SK-N-SH (cell line): ENCODE measurements around the gene FGD6. TPM values are rescaled to one million over a fixed set of nuclear protein-coding genes. Genes with fewer than 3 reads are reported as not detected.
A peak's percentile ranks its signal among the peaks of the same experiment; 100 is the strongest.

Source experiments
- CTCF ChIA-PET: fragments of 300-600, 350-600 bp; formaldehyde crosslinking; extraction: SDS; loops from one replicate; lab custom pipeline; 2021; lab: Yijun Ruan, JAX
- POLR2A ChIA-PET: fragments of 350-600 bp; sonication (Branson Sonifier 250); formaldehyde crosslinking; extraction: SDS; loops from one replicate; lab custom pipeline; 2020; ENCODE audit warnings: antibody characterized with exemption, inconsistent platforms; lab: Yijun Ruan, JAX
- DNase-seq: peaks from one replicate; pipeline ENCODE4 v3.0.0; 2012
- H2AFZ ChIP-seq: fragments of 200-600 bp; sonication (generic); 2 replicates; pipeline ENCODE4 v1.8.1; 2016; ENCODE audit warnings: antibody characterized with exemption, mild to moderate bottlenecking, low read depth
- H3F3A ChIP-seq: fragments of 200-600 bp; sonication (generic); replicated peaks from 2 replicates; pipeline ENCODE3; 2016; ENCODE audit warnings: antibody characterized with exemption, mild to moderate bottlenecking; ENCODE audit not compliant: insufficient read depth
- H3K27ac ChIP-seq, 2 experiments: fragments of 200-500 bp in 1 of 2; fragments of 200-600 bp in 1 of 2; sonication (Bioruptor generic) in 1 of 2; sonication (generic), shearing (Covaris generic) in 1 of 2; 2 replicates each; pipeline versions ENCODE4 v1.5.1 to v1.6.1; 2014 to 2016; ENCODE audit warnings: low read depth in 2 of 2, inconsistent platforms in 1 of 2, low read length in 1 of 2, mild to moderate bottlenecking in 1 of 2, mixed read lengths in 1 of 2
- H3K27me3 ChIP-seq: fragments of 200-600 bp; sonication (generic), shearing (Covaris generic); 2 replicates; pipeline ENCODE4 v1.6.1; 2016; ENCODE audit warnings: mixed run types; ENCODE audit not compliant: insufficient read depth
- H3K36me3 ChIP-seq, 2 experiments: fragments of 200-500 bp in 1 of 2; fragments of 200-600 bp in 1 of 2; sonication (Bioruptor generic) in 1 of 2; sonication (generic) in 1 of 2; replicated peaks in 1 of 2; 2 replicates each; pipeline versions ENCODE3 to v1.5.1; 2014 to 2016; ENCODE audit warnings: low read length in 1 of 2, mild to moderate bottlenecking in 1 of 2; ENCODE audit not compliant: insufficient read depth in 2 of 2, control insufficient read depth in 1 of 2
- H3K4me1 ChIP-seq, 2 experiments: fragments of 200-500 bp in 1 of 2; fragments of 200-600 bp in 1 of 2; sonication (Bioruptor generic) in 1 of 2; sonication (generic), shearing (Covaris generic) in 1 of 2; 2 replicates each; pipeline versions ENCODE4 v1.5.1 to v1.6.1; 2014 to 2016; ENCODE audit warnings: low read depth in 1 of 2, low read length in 1 of 2, mixed run types in 1 of 2; ENCODE audit not compliant: insufficient read depth in 2 of 2, control insufficient read depth in 1 of 2
- H3K4me2 ChIP-seq: fragments of 200-600 bp; sonication (generic), shearing (Covaris generic); 2 replicates; pipeline ENCODE4 v1.6.1; 2017; ENCODE audit warnings: mixed run types
- H3K4me3 ChIP-seq, 2 experiments: fragments of 200-500 bp in 1 of 2; fragments of 200-600 bp in 1 of 2; sonication (Bioruptor generic) in 1 of 2; sonication (generic), shearing (Covaris generic) in 1 of 2; 2 replicates each; pipeline versions ENCODE4 v1.5.1 to v1.8.1; 2014 to 2016; ENCODE audit warnings: low read depth in 2 of 2, inconsistent platforms in 1 of 2, low read length in 1 of 2, mild to moderate bottlenecking in 1 of 2, mixed read lengths in 1 of 2, moderate library complexity in 1 of 2
- H3K79me2 ChIP-seq: fragments of 200-600 bp; sonication (generic); 2 replicates; pipeline ENCODE4 v1.8.1; 2017; ENCODE audit warnings: mild to moderate bottlenecking; ENCODE audit not compliant: insufficient read depth
- H3K9ac ChIP-seq: fragments of 200-600 bp; sonication (generic); 2 replicates; pipeline ENCODE4 v1.6.1; 2017; ENCODE audit warnings: mixed run types
- H3K9me2 ChIP-seq: fragments of 200-600 bp; sonication (generic); 2 replicates; pipeline ENCODE4 v1.6.1; 2017; ENCODE audit warnings: mixed run types
- H3K9me3 ChIP-seq: fragments of 200-600 bp; sonication (generic); 2 replicates; pipeline ENCODE4 v1.6.1; 2017; ENCODE audit warnings: mixed run types, mild to moderate bottlenecking, moderate library complexity
- H4K20me1 ChIP-seq: fragments of 200-600 bp; sonication (generic); 2 replicates; pipeline ENCODE4 v1.6.1; 2017; ENCODE audit warnings: mild to moderate bottlenecking, mixed run types; ENCODE audit not compliant: insufficient read depth
- ELF1 ChIP-seq: IDR thresholded peaks from 2 replicates; pipeline ENCODE4 v1.4.0; 2012
- EP300 ChIP-seq, 2 experiments: IDR thresholded peaks; 2 replicates each; pipeline versions ENCODE4 v1.4.0 to v1.6.1; 2012; ENCODE audit warnings: borderline replicate concordance in 1 of 2, low read depth in 1 of 2, low read length in 1 of 2
- EZH2phosphoT487 ChIP-seq: fragments of 200-600 bp; sonication (generic); IDR thresholded peaks from 2 replicates; pipeline ENCODE4 v1.6.1; 2017; ENCODE audit warnings: low read depth, mixed run types, mild to moderate bottlenecking, antibody characterized with exemption, moderate library complexity, borderline replicate concordance
- FOXJ3 ChIP-seq: sonication (generic); formaldehyde crosslinking; IDR thresholded peaks from 2 replicates; pipeline ENCODE4 v1.5.1; 2020; ENCODE audit warnings: mild to moderate bottlenecking, missing genetic modification reagents
- FOXM1 ChIP-seq: IDR thresholded peaks from 2 replicates; pipeline ENCODE4 v1.4.0; 2012; ENCODE audit warnings: low read depth, mild to moderate bottlenecking
- GABPA ChIP-seq: IDR thresholded peaks from 2 replicates; pipeline ENCODE4 v1.4.0; 2012; ENCODE audit warnings: low read depth, mild to moderate bottlenecking
- JUND ChIP-seq: IDR thresholded peaks from 2 replicates; pipeline ENCODE4 v1.4.0; 2012
- MXI1 ChIP-seq: IDR thresholded peaks from 2 replicates; pipeline ENCODE4 v1.6.1; 2012; ENCODE audit warnings: mild to moderate bottlenecking, low read depth, low read length, improper control_type of control experiment
- NFIC ChIP-seq: IDR thresholded peaks from 2 replicates; pipeline ENCODE4 v1.4.0; 2012; ENCODE audit warnings: borderline replicate concordance
- NRF1 ChIP-seq: IDR thresholded peaks from 2 replicates; pipeline ENCODE4 v1.6.1; 2012; ENCODE audit warnings: low read depth, mild to moderate bottlenecking, low read length
- RAD21 ChIP-seq: IDR thresholded peaks from 2 replicates; pipeline ENCODE4 v1.6.1; 2012; ENCODE audit warnings: mild to moderate bottlenecking, low read length
- RCOR1 ChIP-seq: fragments of 150-350 bp; IDR thresholded peaks from 2 replicates; pipeline ENCODE4 v1.6.1; 2017; ENCODE audit warnings: antibody characterized with exemption, low read length
- RXRA ChIP-seq: IDR thresholded peaks from 2 replicates; pipeline ENCODE4 v1.4.0; 2012; ENCODE audit warnings: low read depth, mild to moderate bottlenecking, borderline replicate concordance
- SIN3A ChIP-seq: IDR thresholded peaks from 2 replicates; pipeline ENCODE4 v1.6.1; 2012; ENCODE audit warnings: low read depth, mild to moderate bottlenecking, low read length, moderate library complexity, borderline replicate concordance
- TAF1 ChIP-seq: IDR thresholded peaks from 2 replicates; pipeline ENCODE4 v1.6.1; 2012; ENCODE audit warnings: low read depth, mild to moderate bottlenecking, low read length, moderate library complexity, borderline replicate concordance
- TCF12 ChIP-seq: IDR thresholded peaks from 2 replicates; pipeline ENCODE4 v1.4.0; 2012
- TEAD4 ChIP-seq: IDR thresholded peaks from 2 replicates; pipeline ENCODE4 v1.4.0; 2012; ENCODE audit warnings: mild to moderate bottlenecking, borderline replicate concordance; ENCODE audit not compliant: insufficient read depth
- YY1 ChIP-seq: IDR thresholded peaks from 2 replicates; pipeline ENCODE4 v1.4.0; 2012; ENCODE audit warnings: low read depth, mild to moderate bottlenecking
- WGBS: methylation state at CpG from one replicate; pipeline ENCODE4 v1.1.6; 2017; ENCODE audit warnings: low lambda C conversion rate; 5-methylcytosine and 5-hydroxymethylcytosine counted together
- polyA plus RNA-seq, 3 experiments: library from polyadenylated mRNA; depleted of rRNA; stranded (reverse); fragments of >200 nt; gene quantifications; 2 replicates each; pipeline ENCODE4 v1.2.3, GENCODE V29; 2012
- TF ChIP-seq, protein P1 (sequence below): fragments of 150-350 bp; IDR thresholded peaks from 2 replicates; pipeline ENCODE4 v1.6.1; 2017; ENCODE audit warnings: antibody characterized with exemption, low read length, low read depth, borderline replicate concordance
- TF ChIP-seq, protein P2 (sequence below): IDR thresholded peaks from 2 replicates; pipeline ENCODE4 v1.4.0; 2012; ENCODE audit warnings: low read depth, borderline replicate concordance
- TF ChIP-seq, protein P3 (sequence below): fragments of 150-350 bp; IDR thresholded peaks from 2 replicates; pipeline ENCODE4 v1.6.1; 2016; ENCODE audit warnings: mild to moderate bottlenecking, low read depth, low read length
- TF ChIP-seq, protein P4 (sequence below): IDR thresholded peaks from 2 replicates; pipeline ENCODE4 v1.4.0; 2012; ENCODE audit warnings: low read depth

Gene FGD6
- polyA plus RNA-seq, 1 of the 3 experiments (the other 2 are of a cell fraction), result 2.8 TPM

DNA sequence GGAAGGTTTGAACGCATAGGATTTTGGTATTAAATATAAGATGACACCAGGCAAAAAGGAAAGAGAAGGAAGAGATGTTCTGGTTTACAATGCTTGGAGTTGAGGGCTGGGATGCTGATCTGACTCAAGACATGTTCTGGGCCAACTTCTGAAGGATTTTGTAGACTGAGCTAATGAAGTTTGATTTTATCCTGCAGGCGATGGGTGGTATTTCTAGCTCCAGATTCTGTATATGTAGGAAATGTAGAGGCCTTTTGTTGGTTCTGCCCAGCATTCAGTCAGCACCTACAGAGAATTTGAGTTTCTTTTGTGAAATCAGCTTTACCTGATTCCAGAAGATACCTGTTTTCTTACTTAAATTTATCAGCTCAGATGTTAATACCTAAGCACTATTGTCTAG lies 48.5 kb upstream of the FGD6 start:
- H3F3A ChIP-seq, result peaks cover 12% of the 10 kb centered on the region
- no peaks in the 10 kb centered on the region for H3K9me2 ChIP-seq
- H3K9ac ChIP-seq, result no peak overlapping the region
- 96% methylated on average over 1 of the region's 2 CpGs for WGBS
- H4K20me1 ChIP-seq, result no peaks in the 10 kb centered on the region
- H3K27ac ChIP-seq, result no peak overlapping the region
- H3K4me3 ChIP-seq, result no peak overlapping the region
- H3K4me2 ChIP-seq, result no peak overlapping the region
- peaks cover 0 to 9% of the 10 kb centered on the region in 2 experiments; a peak in 2 of 4 replicates for H3K4me1 ChIP-seq
- no peaks in the 10 kb centered on the region for H3K27me3 ChIP-seq
- H3K9me3 ChIP-seq, result no peaks in the 10 kb centered on the region
- DNase-seq, result no peak
- peaks cover 56 to 80% of the 10 kb centered on the region in 2 experiments for H3K36me3 ChIP-seq
- H2AFZ ChIP-seq, result no peak overlapping the region
- CTCF ChIA-PET, result interaction anchor here (0.7 kb wide), 1 partner anchor 21 kb away, joined by 4 read pairs; no protein-coding TSS in a partner anchor
- no peak for TF ChIP-seq RXRA
- no peak for TF ChIP-seq JUND
- no peak for TF ChIP-seq YY1
- TF ChIP-seq, protein P1, sequence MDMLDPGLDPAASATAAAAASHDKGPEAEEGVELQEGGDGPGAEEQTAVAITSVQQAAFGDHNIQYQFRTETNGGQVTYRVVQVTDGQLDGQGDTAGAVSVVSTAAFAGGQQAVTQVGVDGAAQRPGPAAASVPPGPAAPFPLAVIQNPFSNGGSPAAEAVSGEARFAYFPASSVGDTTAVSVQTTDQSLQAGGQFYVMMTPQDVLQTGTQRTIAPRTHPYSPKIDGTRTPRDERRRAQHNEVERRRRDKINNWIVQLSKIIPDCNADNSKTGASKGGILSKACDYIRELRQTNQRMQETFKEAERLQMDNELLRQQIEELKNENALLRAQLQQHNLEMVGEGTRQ, result no peak
- TF ChIP-seq FOXJ3 (CRISPR knock-in tag), result no peak
- no peak for TF ChIP-seq TCF12
- TF ChIP-seq TEAD4, result no peak
- TF ChIP-seq, protein P2, sequence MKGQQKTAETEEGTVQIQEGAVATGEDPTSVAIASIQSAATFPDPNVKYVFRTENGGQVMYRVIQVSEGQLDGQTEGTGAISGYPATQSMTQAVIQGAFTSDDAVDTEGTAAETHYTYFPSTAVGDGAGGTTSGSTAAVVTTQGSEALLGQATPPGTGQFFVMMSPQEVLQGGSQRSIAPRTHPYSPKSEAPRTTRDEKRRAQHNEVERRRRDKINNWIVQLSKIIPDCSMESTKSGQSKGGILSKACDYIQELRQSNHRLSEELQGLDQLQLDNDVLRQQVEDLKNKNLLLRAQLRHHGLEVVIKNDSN, result no peak
- TF ChIP-seq GABPA, result no peak
- no peak for TF ChIP-seq ELF1
- TF ChIP-seq RAD21, result no peak
- no peak for TF ChIP-seq TAF1
- TF ChIP-seq FOXM1, result no peak
- TF ChIP-seq NFIC, result no peak
- POLR2A ChIA-PET, result no interaction called here
- peaks cover 9% of the 10 kb centered on the region; the same call in 1 of the 2 replicates for H3K79me2 ChIP-seq

DNA sequence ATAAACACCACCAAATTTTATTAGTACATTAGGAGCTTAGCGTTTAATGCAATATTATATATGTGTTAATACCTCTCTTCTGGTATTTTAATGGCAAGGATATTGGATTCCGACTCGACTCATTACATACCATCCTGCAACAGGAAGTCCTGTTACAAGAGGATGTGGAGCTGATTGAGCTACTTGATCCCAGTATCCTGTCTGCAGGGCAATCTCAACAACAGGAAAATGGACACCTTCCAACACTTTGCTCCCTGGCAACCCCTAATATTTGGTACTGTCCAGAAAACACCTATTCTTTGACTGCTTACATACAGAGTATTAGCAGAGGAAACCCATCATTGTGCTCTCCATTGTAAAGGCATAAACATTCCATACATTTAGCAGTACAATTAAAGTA lies 45.5 kb upstream of the FGD6 start:
- peak overlapping the region in 1 of 2 experiments; percentile 5; a peak in 1 of 4 replicates for H3K27ac ChIP-seq
- no peak overlapping the region for H3K4me3 ChIP-seq
- H3K79me2 ChIP-seq, result peaks cover 9% of the 10 kb centered on the region; the same call in 1 of the 2 replicates
- no peaks in the 10 kb centered on the region for H3K9me3 ChIP-seq
- no peak for DNase-seq
- H2AFZ ChIP-seq, result no peak overlapping the region
- peaks cover 0 to 18% of the 10 kb centered on the region in 2 experiments; a peak in 2 of 4 replicates for H3K4me1 ChIP-seq
- peaks cover 9% of the 10 kb centered on the region for H3F3A ChIP-seq
- peaks cover 46 to 62% of the 10 kb centered on the region in 2 experiments for H3K36me3 ChIP-seq
- H3K4me2 ChIP-seq, result no peak overlapping the region
- ChIA-PET CTCF (interaction anchor here (1.9 kb wide), 1 partner anchor 9 kb away, joined by 7 read pairs; no protein-coding TSS in a partner anchor), POLR2A (no interaction called here)
- no peaks in the 10 kb centered on the region for H3K9me2 ChIP-seq
- H3K27me3 ChIP-seq, result no peaks in the 10 kb centered on the region
- no peaks in the 10 kb centered on the region for H4K20me1 ChIP-seq
- TF ChIP-seq, protein P3, sequence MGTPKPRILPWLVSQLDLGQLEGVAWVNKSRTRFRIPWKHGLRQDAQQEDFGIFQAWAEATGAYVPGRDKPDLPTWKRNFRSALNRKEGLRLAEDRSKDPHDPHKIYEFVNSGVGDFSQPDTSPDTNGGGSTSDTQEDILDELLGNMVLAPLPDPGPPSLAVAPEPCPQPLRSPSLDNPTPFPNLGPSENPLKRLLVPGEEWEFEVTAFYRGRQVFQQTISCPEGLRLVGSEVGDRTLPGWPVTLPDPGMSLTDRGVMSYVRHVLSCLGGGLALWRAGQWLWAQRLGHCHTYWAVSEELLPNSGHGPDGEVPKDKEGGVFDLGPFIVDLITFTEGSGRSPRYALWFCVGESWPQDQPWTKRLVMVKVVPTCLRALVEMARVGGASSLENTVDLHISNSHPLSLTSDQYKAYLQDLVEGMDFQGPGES, result no peak
- TF ChIP-seq, protein P1, result no peak
- no peak for TF ChIP-seq EZH2phosphoT487
- TF ChIP-seq NRF1, result no peak
- no peak for TF ChIP-seq EP300 (IDR thresholded peaks at IDR 0.05; ENCODE audit: borderline replicate concordance in 1 of 2, low read depth in 1 of 2, low read length in 1 of 2)
- no peak for TF ChIP-seq SIN3A
- TF ChIP-seq, protein P4, sequence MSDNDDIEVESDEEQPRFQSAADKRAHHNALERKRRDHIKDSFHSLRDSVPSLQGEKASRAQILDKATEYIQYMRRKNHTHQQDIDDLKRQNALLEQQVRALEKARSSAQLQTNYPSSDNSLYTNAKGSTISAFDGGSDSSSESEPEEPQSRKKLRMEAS, result no peak
- no peak for TF ChIP-seq RCOR1
- no peak for TF ChIP-seq MXI1
- TF ChIP-seq RAD21, result no peak
- no peak for TF ChIP-seq NFIC
- TF ChIP-seq TEAD4, result no peak
- no peak overlapping the region for H3K9ac ChIP-seq
- 60% methylated on average over 3 of the region's 3 CpGs for WGBS
